ENCODE results near the gene KANSL1L.

The KANSL1L gene

GRCh38 chr2:210190345-210190744 lies 19.1 kb upstream of the KANSL1L start:
- no peak for TF ChIP-seq RAD21 (IDR thresholded peaks at IDR 0.05; ENCODE audit: low read depth)
- TF ChIP-seq CREB1 (IDR thresholded peaks at IDR 0.05; ENCODE audit: low read depth): no peak
- no peak for TF ChIP-seq MAX (IDR thresholded peaks at IDR 0.05)
- no peak for TF ChIP-seq CEBPB (IDR thresholded peaks at IDR 0.05)
- TF ChIP-seq EP300 (IDR thresholded peaks at IDR 0.05; ENCODE audit: borderline replicate concordance): no peak
- no peak for TF ChIP-seq FOXM1 (IDR thresholded peaks at IDR 0.05; ENCODE audit: borderline replicate concordance, low read depth)
- TF ChIP-seq ZBTB7A (IDR thresholded peaks at IDR 0.05; ENCODE audit: low read depth): no peak
- no peak for TF ChIP-seq YY1 (IDR thresholded peaks at IDR 0.05; ENCODE audit: low read depth)
- TF ChIP-seq USF1 (IDR thresholded peaks at IDR 0.05): no peak
- no peak for TF ChIP-seq NFIC (IDR thresholded peaks at IDR 0.05)
- TF ChIP-seq TAF1 (IDR thresholded peaks at IDR 0.05; ENCODE audit: low read depth): no peak
- no peak for TF ChIP-seq TEAD4 (IDR thresholded peaks at IDR 0.05)
- no peak for TF ChIP-seq TCF12 (IDR thresholded peaks at IDR 0.05; ENCODE audit: low read depth)
- TF ChIP-seq EGR1 (IDR thresholded peaks at IDR 0.05): no peak
- TF ChIP-seq REST (IDR thresholded peaks at IDR 0.05; ENCODE audit: low read depth): no peak

- TF ChIP-seq EP300 (IDR thresholded peaks at IDR 0.05; ENCODE audit: borderline replicate concordance) (no peak), EGR1 (IDR thresholded peaks at IDR 0.05) (no peak), USF1 (IDR thresholded peaks at IDR 0.05) (no peak), TAF1 (IDR thresholded peaks at IDR 0.05; ENCODE audit: low read depth) (no peak), TEAD4 (IDR thresholded peaks at IDR 0.05) (no peak), MAX (IDR thresholded peaks at IDR 0.05) (no peak), REST (IDR thresholded peaks at IDR 0.05; ENCODE audit: low read depth) (no peak)
Observed at GRCh38 chr2:210189452-210190138, 18.4 kb upstream of the KANSL1L start.

GRCh38 chr2:210188755-210189154 lies 17.5 kb upstream of the KANSL1L start:
- no peak for TF ChIP-seq YY1 (IDR thresholded peaks at IDR 0.05; ENCODE audit: low read depth)
- TF ChIP-seq REST (IDR thresholded peaks at IDR 0.05; ENCODE audit: low read depth): no peak
- TF ChIP-seq NFIC (IDR thresholded peaks at IDR 0.05): no peak
- no peak for TF ChIP-seq EGR1 (IDR thresholded peaks at IDR 0.05)

- no peak for TF ChIP-seq MAX (IDR thresholded peaks at IDR 0.05)
Observed at GRCh38 chr2:210188190-210188589, 17.0 kb upstream of the KANSL1L start.

GRCh38 chr2:210180477-210180876 lies 9.3 kb upstream of the KANSL1L start:
- TF ChIP-seq EP300 (IDR thresholded peaks at IDR 0.05; ENCODE audit: borderline replicate concordance): no peak
- no peak for TF ChIP-seq USF1 (IDR thresholded peaks at IDR 0.05)
- TF ChIP-seq FOXM1 (IDR thresholded peaks at IDR 0.05; ENCODE audit: borderline replicate concordance, low read depth): no peak
- no peak for TF ChIP-seq NFIC (IDR thresholded peaks at IDR 0.05)
- no peak for TF ChIP-seq MAX (IDR thresholded peaks at IDR 0.05)
- no peak for TF ChIP-seq REST (IDR thresholded peaks at IDR 0.05; ENCODE audit: low read depth)
- no peak for TF ChIP-seq TCF12 (IDR thresholded peaks at IDR 0.05; ENCODE audit: low read depth)
- TF ChIP-seq ZBTB7A (IDR thresholded peaks at IDR 0.05; ENCODE audit: low read depth): no peak
- no peak for TF ChIP-seq CEBPB (IDR thresholded peaks at IDR 0.05)
- no peak for TF ChIP-seq YY1 (IDR thresholded peaks at IDR 0.05; ENCODE audit: low read depth)
- TF ChIP-seq TAF1 (IDR thresholded peaks at IDR 0.05; ENCODE audit: low read depth): no peak
- no peak for TF ChIP-seq RAD21 (IDR thresholded peaks at IDR 0.05; ENCODE audit: low read depth)
- no peak for TF ChIP-seq TEAD4 (IDR thresholded peaks at IDR 0.05)
- TF ChIP-seq EGR1 (IDR thresholded peaks at IDR 0.05): no peak
- no peak for TF ChIP-seq CREB1 (IDR thresholded peaks at IDR 0.05; ENCODE audit: low read depth)
